GM19463 (cell line): ENCODE results near the gene DCBLD2.

Experiments
- ATAC-seq: cut with Tn5 transposase; IDR thresholded peaks from one replicate; pipeline ENCODE4 v1.9.1; 2021; ENCODE audit warnings: mild to moderate bottlenecking, moderate library complexity; ENCODE audit not compliant: unreplicated experiment

DCBLD2 gene, protein sequence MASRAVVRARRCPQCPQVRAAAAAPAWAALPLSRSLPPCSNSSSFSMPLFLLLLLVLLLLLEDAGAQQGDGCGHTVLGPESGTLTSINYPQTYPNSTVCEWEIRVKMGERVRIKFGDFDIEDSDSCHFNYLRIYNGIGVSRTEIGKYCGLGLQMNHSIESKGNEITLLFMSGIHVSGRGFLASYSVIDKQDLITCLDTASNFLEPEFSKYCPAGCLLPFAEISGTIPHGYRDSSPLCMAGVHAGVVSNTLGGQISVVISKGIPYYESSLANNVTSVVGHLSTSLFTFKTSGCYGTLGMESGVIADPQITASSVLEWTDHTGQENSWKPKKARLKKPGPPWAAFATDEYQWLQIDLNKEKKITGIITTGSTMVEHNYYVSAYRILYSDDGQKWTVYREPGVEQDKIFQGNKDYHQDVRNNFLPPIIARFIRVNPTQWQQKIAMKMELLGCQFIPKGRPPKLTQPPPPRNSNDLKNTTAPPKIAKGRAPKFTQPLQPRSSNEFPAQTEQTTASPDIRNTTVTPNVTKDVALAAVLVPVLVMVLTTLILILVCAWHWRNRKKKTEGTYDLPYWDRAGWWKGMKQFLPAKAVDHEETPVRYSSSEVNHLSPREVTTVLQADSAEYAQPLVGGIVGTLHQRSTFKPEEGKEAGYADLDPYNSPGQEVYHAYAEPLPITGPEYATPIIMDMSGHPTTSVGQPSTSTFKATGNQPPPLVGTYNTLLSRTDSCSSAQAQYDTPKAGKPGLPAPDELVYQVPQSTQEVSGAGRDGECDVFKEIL

DNA sequence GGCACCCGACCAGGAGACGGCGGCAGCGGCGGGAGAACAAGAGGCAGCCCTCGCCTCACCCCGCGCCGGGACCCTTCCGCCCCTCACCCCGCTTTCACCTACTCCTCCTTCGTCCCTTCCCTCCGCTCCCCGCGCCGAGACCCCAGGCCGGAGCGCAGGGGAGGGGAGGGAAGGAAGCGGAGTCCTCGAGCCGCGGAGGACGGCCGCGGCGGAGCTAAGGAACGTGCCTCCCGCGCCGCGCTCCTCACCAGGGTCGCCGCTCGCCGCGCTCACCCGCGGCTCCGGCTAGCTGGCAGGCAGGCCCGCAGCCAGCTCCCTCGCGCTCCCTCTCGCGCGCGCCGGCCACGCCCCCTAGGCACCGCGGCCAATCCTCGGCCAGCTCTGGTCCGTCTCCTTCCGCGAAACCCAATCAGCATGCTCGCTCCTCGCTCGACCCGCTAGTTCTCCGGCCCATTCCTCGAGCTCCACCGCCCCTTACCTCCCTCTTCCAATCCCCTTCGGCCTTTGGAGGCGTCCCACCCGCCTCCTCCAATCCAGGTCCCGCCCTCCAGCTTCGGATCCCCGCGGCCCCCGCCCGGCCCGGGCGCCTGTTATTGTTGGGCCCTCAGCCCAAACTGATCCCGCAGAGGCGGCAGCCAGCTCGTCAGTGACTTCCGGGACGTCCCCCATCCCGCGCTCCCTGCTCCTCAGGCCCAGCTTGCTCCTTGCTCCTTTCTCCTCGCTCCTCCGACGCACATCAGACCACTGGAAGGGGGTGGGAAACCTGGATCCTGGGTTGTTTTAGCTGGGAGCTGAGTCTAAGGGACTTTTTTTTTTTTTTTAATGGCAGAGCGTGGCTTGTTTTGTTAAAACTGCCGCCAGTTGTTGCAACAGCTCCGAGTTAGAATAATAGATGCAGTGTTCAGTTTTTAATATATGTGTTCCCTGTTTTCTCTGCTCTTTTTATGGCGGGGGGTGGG lies at the start of gene DCBLD2:
Gene DCBLD2, minus strand, starts transcription at position 304 of the 959 bp plus-strand sequence. CDS start 369 bp downstream, outside the sequence.
- peak; percentile 96 for ATAC-seq

DNA sequence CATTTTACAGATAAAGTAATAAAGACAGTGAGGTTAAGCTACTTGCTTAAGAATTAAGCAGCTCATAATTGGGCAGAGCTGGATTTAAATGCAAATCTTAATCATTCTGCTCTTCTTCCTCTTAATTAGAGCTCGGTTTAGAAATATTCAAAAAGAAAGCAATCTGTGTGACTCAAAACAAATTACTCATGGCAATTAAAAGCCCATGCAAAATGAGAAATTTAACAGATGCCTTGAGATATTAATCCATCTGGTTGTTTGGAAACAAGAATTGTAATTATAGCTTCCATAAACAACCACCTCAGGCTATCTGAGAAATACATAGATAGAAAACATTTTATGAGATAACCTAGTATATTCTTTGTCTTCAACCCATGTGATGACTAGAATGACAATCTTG lies 44.2 kb upstream of the DCBLD2 start:
- no peak for ATAC-seq

DNA sequence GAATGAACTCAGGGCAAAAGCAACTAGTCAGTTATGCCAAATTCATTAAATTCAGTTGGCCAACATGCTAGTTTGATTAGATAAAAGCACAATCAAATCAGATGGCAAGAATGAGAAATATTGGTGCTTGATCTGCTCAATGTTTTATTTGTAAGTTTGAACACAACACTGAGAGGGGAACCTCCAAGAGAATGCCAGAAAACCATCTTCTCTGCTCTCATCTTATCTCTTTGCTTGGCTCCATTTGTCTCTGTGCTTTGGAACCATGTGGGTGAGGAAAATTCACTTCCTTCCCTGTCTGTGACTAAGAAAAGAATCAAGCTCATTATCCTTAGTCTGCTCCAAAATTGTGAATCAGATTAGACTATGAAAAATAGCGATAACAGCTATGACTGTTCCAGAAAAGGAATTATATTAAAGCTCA lies 43.6 kb upstream of the DCBLD2 start:
- no peak for ATAC-seq

DNA sequence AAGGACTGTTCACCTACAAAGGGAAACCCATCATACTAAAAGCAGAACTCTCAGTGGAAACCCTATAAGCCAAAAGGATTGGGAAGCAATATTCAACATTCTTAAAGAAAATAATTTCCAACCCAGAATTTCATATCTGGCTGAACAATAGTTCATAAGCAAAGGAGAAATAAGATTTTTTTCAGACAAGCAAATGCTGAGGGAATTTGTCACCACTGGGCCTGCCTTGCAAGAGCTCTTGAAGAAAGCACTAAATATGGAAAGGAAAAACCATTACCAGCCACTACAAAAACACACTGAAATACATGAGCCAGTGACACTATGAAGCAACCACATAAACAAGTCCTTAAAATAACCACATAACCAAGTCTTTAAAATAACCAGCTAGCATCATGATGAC lies 28.9 kb upstream of the DCBLD2 start:
- ATAC-seq, result no peak

DNA sequence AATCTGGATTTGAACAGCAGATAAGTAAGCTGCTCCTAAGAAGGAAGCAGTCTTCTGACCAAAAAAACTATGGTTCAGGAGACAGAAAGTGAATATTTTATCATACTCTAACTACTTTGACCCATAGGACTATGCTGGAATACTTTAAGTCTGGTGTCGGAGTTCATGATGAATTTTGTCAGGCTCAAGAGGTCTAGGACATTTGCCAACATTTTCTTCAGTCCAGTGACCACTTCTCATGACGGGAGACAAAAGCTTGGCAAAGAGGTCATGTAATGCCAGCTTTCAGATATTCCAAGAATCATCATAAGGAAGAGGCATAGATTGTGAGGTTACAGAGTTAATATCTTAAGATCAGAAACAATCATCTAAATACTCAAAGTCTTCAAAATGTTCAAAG lies 20.5 kb upstream of the DCBLD2 start:
- no peak for ATAC-seq

DNA sequence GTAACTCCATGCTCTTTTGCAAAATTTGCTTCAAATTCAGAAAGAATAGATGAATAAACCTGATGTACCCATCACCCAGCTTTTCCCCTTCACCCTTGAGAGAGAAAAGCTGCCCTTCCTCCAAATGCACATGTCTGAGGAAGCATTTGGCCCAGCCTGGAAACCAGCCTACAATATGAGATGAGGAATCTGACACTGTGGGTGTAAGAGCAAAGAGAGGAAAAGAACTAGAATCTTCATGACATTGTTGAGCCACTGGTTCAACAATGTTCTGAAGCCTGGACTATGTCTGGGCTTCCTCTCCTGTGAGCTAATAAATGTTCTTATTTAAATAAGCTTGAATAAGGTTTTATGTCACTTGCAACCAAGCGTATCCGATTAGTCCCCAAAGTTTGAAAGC lies 18.7 kb upstream of the DCBLD2 start:
- ATAC-seq, result no peak

DNA sequence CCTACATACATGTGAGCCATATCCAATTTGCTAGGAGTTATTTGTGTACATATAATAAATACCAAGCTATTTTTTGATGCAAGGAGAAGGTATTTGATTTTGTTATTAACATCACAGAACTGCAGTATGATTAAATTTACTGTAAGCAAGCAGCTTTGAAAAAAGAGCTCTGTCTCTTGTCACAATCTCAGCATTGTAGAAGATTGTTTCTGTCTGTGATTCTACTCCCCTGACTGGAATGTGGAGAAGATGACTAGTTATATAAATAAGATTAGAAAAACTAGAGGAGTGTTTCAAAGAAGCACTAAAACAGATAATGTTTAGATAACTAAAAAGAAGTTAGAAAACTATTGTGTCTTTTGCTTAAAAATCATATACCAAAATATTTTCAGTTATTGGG lies 17.1 kb upstream of the DCBLD2 start:
- ATAC-seq, result no peak

DNA sequence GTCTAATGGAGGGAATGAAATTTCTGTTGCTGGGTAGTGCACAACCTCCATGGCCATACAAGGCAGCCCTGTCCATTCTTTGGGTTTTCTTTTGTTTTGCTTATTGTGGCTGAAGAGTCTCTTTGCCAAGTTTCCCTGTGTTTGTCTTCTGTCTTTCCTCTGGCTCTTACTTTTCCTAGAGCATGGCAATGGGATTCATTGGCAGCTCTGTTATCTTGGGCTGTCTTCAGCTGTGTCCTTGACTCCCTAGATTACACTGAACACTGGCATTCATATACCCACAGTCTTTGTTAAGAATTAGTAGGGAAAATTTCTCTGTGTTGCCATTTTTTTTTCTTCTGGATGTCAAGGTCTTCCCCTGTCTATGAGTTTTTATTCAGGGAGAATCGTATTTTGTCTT lies 16.1 kb upstream of the DCBLD2 start:
- ATAC-seq, result no peak

DNA sequence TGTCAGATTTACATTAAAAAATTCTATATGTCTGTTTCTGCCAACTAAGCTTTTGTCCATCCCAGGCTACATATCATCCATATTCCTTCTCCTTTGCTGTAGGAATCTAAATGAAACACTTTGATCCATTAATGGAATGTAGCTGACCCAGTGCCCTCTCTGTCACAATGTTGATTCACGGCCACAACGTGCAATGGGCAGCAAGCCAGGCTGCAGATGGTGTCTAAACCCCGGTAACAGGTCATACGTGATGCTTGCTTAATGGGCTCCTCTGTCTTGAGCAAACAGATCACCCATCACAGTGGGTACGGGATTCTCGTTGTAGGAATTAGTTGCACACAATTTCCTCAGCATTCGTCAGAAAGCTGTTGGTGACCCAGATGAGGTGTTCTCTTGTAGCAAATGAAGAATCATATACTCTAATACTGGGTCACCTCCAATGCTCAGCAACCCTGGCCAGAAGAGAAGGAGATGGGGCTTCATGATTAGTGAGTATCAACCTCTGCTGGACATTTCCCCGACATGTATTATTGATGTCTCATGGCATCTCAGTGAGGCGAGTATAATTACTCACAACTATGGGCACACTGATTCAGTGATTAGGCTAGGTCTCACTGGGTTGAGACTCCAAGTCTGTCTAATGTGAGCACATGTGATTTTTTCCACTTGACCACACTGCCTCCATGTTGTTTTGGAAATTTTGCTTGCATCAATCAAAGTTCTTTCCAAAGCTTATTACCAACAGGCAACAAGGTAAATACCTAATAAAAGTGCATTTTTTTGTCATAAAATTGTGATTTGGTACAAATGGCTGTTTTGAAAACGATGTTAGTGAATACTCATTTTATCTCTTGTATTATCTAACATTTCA lies 12.9 kb upstream of the DCBLD2 start:
- ATAC-seq, result no peak

DNA sequence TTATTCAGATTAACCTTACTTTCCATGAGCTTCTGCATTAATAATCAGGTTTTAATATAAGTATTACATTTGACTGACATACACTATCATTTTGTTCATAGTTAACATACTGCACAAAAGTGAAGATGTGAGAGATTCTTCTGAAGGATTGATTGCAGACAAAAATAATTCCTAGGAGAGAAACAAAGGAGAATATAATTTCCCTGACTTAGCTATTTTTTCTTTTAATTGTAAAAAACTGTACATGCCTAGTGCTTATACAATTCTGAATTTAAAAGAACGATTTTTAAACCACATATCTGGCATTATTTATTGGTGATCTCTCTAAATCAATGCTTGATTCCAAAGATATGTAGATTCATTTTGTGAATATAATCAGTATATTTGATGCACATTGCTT lies 11.0 kb upstream of the DCBLD2 start:
- no peak for ATAC-seq

DNA sequence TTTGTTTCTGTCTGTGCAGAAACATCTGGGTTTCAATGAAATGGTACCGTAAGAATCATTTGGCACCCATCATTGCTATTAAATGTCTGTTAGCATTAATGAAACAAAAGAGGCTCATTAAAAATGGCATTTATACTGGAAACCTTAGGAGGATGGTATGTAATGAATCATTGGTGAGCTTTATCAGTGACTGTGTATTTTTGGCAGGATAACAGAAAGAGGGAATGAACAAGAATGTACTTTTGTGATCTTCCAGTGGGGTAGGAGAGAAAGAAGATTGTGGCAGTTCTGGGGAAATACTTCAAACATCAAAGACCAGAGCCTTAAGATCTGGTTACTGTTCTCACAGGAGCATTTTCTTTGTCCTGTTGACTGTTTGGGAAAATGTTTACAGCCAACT lies 4.7 kb upstream of the DCBLD2 start:
- no peak for ATAC-seq

DNA sequence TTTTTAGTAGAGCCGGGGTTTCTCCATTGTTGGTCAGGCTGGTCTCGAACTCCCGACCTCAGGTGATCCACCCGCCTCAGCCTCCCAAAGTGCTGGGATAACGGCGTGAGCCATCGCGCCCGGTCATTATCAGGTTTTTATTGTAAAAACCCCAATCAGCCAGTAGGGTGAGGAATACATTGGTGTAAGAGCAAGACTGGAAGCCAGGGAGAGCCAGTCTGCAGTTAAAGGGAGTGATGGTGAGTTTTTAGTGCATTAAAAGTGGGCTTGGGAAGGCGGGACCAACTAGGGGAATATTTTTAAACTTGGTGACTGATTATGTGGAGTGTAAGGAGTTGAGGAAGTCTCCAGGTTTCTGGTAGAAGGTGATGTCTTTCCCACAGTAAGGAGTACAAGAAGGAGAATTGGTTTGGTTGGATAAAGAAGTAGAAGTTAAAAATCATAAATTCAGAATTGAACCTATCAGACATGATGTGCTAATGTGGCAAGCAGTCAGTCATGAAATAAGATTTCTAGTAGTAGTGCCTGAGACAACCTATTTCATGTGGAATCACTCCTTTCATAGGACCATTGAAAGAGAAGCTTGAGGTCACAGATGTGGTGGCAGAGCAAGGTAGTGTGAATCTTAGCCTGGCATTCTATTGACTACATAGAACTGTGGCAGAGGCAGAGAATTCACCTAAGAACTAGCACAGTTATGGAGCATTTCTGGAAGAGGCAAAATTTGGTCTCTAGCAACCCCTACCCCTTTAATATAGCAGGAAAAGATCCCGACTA lies 2.4 kb upstream of the DCBLD2 start:
- ATAC-seq, result no peak

DNA sequence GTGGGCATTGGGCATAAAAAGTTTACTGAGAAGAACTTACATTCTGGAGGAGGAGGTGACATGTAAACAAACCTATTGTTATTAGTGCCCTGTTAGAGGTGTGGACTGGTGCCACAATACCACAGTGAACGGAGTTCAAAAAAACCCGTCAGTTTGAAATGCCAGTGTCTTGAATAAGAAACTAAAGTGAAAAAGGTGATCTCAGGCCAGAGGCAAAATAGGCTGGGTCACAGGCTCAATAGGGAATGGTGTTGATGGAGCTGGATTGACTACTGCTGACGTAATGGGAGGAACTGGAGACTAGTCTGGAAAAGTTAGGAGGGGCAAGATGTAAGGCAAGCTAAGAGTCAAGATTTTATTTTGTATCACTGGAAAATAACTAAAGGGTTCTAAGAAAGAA lies 1.6 kb upstream of the DCBLD2 start:
- ATAC-seq, result no peak

DNA sequence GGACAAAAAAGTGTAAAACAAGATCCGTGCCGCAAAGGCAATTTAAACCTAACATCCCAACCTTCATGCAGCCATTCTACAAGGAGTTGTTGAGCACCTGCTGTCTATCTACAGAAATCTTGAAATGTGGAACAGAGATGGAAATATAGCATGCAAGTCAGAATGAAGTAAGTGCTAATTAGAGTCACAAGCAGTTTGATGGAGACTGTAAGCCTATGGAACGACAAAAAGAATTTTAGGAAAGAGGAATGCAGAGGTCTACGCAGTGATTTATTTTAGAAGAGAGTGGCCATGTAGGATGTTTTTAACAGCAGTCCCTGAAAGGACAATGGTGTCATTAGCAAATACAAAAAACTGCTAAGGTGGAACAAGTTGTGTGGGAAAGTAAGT lies 851 bp upstream of the DCBLD2 start:
- no peak for ATAC-seq

DNA sequence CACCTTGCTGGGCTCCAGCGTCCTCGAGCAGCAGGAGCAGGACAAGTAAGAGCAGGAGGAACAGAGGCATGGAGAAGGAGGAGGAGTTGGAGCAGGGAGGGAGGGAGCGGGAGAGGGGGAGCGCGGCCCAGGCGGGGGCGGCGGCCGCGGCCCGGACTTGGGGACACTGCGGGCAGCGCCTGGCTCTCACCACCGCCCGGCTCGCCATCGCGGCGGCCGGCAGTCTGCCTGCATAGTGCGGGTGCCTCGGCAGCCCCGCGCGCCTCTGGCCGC lies 440 bp downstream of the DCBLD2 start:
- ATAC-seq, result peak; percentile 23

DNA sequence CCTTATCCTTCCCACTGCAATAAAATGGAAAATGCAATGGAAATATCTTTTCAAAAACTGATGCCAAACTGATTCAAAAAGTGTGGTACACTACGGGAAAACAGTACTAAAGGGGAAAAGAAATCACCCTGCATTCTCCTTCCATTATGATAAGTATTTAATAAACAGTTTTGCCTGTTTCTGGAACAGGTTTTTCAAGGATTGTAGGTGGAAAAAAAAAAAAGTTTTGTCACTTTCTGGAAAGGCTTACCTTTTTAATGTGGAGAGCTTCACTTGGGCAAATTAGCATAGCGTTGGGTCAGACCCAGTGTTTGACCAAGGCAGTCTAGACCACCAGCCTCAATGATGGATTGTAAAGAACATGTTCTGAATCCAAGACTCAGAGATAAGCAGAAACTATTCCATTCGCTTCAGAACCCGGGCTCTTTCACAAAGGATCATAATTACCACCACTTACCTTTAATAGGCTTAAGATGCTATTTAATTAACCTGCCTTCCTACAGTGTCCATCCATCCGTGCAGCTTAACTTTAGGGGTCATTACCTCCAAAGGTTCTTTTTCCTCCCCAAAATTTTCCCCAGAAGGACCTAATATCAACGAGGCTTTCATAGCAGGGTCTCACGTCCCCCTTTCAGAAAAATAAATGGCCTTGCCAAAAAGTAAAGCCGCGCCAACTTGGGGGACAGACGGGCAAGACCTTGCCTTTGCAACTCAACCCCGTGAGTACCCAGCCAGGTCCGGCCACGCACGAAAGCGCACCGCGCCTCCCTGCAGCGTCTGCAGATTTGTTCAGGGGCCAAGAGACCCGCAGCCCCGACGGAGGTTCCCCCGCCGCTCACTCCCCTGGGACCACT lies 1.0 kb downstream of the DCBLD2 start:
- ATAC-seq, result no peak

DNA sequence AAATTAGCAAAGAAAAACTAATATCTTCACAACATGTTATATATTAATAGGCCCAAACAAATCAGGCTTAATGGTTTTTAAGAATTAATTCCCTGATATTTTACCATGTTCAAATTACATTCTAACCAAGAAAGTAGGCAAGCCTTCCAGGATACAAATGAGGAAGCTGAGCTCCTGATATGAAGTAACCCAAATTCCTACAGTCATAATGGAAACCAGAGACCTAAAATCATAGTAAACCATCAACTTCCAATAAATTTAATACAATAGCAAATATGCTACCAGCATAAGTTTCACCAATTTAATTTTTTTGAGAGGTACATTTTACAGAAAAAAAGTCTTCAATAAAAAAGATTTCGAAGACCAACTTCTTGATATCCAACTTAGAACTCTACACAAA lies 3.8 kb downstream of the DCBLD2 start:
- no peak for ATAC-seq

DNA sequence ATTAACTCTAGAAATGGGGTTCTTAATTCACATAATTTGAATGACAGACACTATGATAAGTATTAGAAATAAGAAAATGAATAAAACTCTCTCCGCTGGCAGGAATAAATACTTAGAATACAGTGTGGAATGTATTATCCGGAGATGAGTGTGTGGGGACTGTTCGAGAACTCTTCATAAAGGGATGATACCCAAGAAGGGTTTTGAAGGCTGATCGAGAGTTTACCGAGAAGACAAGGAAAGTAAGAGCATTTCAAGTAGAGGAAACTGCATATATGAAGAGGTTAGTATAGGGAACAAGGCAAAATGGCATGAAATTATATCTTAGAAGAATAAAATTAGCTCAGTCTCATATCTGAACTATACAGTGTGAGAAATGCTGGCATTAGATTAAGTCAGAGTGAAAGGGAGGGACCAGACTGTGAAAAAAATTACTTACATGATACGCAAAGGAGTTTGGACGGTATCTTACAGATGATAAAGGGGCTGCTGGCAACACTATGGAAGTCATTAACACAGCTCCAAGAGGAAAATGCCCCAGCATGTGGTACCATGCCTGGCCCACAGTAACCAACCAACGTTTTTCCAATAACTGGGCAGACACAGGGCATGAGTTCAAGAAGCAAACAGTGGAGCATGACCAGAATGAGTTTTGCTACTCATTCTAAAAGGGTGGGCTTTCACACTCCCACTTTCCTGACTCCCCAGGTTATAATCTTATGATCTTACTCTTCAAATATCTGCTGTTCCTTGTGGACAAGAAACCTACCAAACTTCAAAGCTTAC lies 6.5 kb downstream of the DCBLD2 start:
- ATAC-seq, result no peak
